Vagina (tissue), 2 donors: Measurements from ENCODE around the gene BEGAIN. TPM values are rescaled to one million over a fixed set of nuclear protein-coding genes. Genes with fewer than 3 reads are reported as not detected.

Source experiments
- DNase-seq, 2 donors: peaks; one replicate each; pipeline ENCODE4 v3.0.0-alpha.2; 2017; ENCODE audit errors: extremely low spot score in 2 of 2
- H3K27ac ChIP-seq: fragments of 200-600 bp; sonication (generic); one replicate; pipeline ENCODE4 v1.5.1; 2019
- H3K27me3 ChIP-seq: fragments of 200-600 bp; sonication (generic); one replicate; pipeline ENCODE4 v1.5.1; 2019
- H3K36me3 ChIP-seq, 2 donors: fragments of 200-600 bp; sonication (generic); one replicate each; pipeline ENCODE4 v1.5.1; 2017 to 2019
- H3K4me1 ChIP-seq: fragments of 200-600 bp; sonication (generic); one replicate; pipeline ENCODE4 v1.5.1; 2019
- H3K4me3 ChIP-seq, 2 donors: fragments of 200-600 bp; sonication (generic); 1 replicate in 1 of 2; 2 replicates in 1 of 2; pipeline ENCODE4 v1.5.1; 2016 to 2019
- H3K9me3 ChIP-seq: fragments of 200-600 bp; sonication (generic); one replicate; pipeline ENCODE4 v1.5.1; 2019
- CTCF ChIP-seq, 3 experiments: fragments of 450-650 bp in 2 of 3; fragments of 200-600 bp in 1 of 3; sonication (generic) in 1 of 3; IDR thresholded peaks; one replicate each; pipeline ENCODE4 v1.5.1; 2017 to 2019; ENCODE audit warnings: antibody characterized with exemption in 3 of 3, mild to moderate bottlenecking in 2 of 3, moderate library complexity in 2 of 3
- POLR2A ChIP-seq, 2 donors: fragments of 450-650 bp; IDR thresholded peaks; one replicate each; pipeline ENCODE4 v1.6.1; 2017; ENCODE audit warnings: antibody characterized with exemption in 2 of 2, mild to moderate bottlenecking in 2 of 2, moderate library complexity in 2 of 2
- POLR2AphosphoS5 ChIP-seq, 2 donors: sonication (generic); formaldehyde crosslinking; IDR thresholded peaks; one replicate each; pipeline ENCODE4 v1.9.0; 2017; ENCODE audit warnings: antibody characterized with exemption in 2 of 2, mild to moderate bottlenecking in 2 of 2, low read depth in 1 of 2; ENCODE audit not compliant: insufficient read depth in 1 of 2
- intact Hi-C: fragments of 100-400 bp; cut with DNase I; formaldehyde crosslinking; loops from one replicate; pipeline ENCODE4 v1.15.1; 2023
- total RNA-seq: library from RNA; depleted of rRNA; stranded (reverse); fragments of >200 nt; gene quantifications from one replicate; pipeline ENCODE4 v1.2.3, GENCODE V29; 2016

BEGAIN gene
- total RNA-seq, 1 donor from 2014 or later = 3.4 TPM

DNA sequence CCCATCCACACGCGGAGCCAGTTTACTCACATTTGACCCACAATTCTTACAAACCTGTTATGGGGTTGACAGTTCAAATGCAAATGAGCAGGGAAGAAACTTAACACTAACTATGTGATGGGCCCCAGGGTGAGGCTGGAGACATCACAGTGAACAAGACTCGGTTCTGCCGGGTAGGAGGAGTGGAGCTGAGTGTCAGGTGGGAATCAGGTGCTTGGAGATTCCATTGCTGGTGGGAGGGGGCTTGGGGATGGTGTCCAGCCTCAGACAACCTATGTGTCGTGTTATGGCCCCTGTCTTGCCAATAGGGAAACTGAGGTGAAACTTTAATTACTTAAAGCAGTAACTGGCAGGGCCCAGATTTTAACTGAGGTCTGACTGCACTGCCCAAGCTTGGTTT lies 41.9 kb downstream of the BEGAIN start:
- no peak for DNase-seq
- peaks cover 4% of the 10 kb centered on the region for H3K4me1 ChIP-seq
- no peak overlapping the region for H3K4me3 ChIP-seq
- no peaks in the 10 kb centered on the region for H3K27me3 ChIP-seq
- no peak overlapping the region for H3K27ac ChIP-seq
- no peaks in the 10 kb centered on the region for H3K36me3 ChIP-seq
- TF ChIP-seq POLR2A (IDR thresholded peaks at IDR 0.05) (no peak), POLR2AphosphoS5 (IDR thresholded peaks at IDR 0.05; ENCODE audit: insufficient read depth in 1 of 2, low read depth in 1 of 2) (no peak), CTCF (IDR thresholded peaks at IDR 0.05) (no peak)
- H3K9me3 ChIP-seq = no peaks in the 10 kb centered on the region
- intact Hi-C loops = no loop called here

- intact Hi-C loops = no loop called here
- no peak overlapping the region for H3K27ac ChIP-seq
- H3K9me3 ChIP-seq = no peaks in the 10 kb centered on the region
- no peaks in the 10 kb centered on the region for H3K36me3 ChIP-seq
- no peak for TF ChIP-seq CTCF (IDR thresholded peaks at IDR 0.05)
- no peak for TF ChIP-seq POLR2A (IDR thresholded peaks at IDR 0.05)
- no peak for TF ChIP-seq POLR2AphosphoS5 (IDR thresholded peaks at IDR 0.05; ENCODE audit: insufficient read depth in 1 of 2, low read depth in 1 of 2)
- H3K27me3 ChIP-seq = no peaks in the 10 kb centered on the region
- H3K4me3 ChIP-seq = no peak overlapping the region
- DNase-seq = no peak
- H3K4me1 ChIP-seq = peaks cover 4% of the 10 kb centered on the region
Observed at GRCh38 chr14:100544506-100545141, 42.6 kb downstream of the BEGAIN start.

GRCh38 chr14:100543471-100544455 lies 43.5 kb downstream of the BEGAIN start:
- intact Hi-C loops = no loop called here
- H3K36me3 ChIP-seq = no peaks in the 10 kb centered on the region
- TF ChIP-seq POLR2A (IDR thresholded peaks at IDR 0.05) = no peak
- TF ChIP-seq POLR2AphosphoS5 (IDR thresholded peaks at IDR 0.05; ENCODE audit: insufficient read depth in 1 of 2, low read depth in 1 of 2) = no peak
- no peak for TF ChIP-seq CTCF (IDR thresholded peaks at IDR 0.05)
- H3K27ac ChIP-seq = no peak overlapping the region
- no peaks in the 10 kb centered on the region for H3K27me3 ChIP-seq
- DNase-seq = no peak
- H3K9me3 ChIP-seq = no peaks in the 10 kb centered on the region
- H3K4me3 ChIP-seq = no peak overlapping the region
- H3K4me1 ChIP-seq = peaks cover 4% of the 10 kb centered on the region

DNA sequence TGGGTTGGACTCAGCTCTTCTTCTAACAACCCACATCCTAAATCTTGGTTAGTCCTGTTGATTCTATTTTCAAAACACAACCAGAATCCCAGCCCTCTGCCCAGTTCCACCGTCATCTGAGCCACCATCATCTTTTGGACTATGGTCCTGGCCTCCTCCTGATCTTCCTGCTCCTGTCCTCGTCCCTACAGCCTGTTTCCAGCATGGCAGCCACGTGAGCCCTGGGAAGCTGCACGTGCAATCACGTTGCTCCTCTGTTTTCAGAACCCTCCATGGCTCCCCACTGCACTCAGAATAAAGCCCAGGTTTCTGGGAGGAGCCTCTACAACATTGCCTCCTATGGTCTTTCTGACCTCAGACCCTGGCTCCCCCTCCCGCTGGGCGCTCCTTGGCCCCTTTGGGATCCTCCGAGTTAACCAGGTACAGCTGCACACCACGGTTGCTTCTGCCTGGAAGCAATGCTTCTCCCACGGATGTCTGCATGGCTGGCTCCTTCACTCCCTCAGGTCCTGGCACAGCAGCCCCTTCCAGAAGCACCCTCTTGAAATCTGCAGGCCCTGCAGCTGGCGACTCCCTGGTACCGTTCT lies 44.5 kb downstream of the BEGAIN start:
- H3K4me3 ChIP-seq = no peak overlapping the region
- H3K9me3 ChIP-seq = no peaks in the 10 kb centered on the region
- H3K27ac ChIP-seq = no peak overlapping the region
- intact Hi-C loops = no loop called here
- H3K36me3 ChIP-seq = no peaks in the 10 kb centered on the region
- no peak for DNase-seq
- no peaks in the 10 kb centered on the region for H3K27me3 ChIP-seq
- TF ChIP-seq POLR2AphosphoS5 (IDR thresholded peaks at IDR 0.05; ENCODE audit: insufficient read depth in 1 of 2, low read depth in 1 of 2) (no peak), CTCF (IDR thresholded peaks at IDR 0.05) (no peak), POLR2A (IDR thresholded peaks at IDR 0.05) (no peak)
- peaks cover 4% of the 10 kb centered on the region for H3K4me1 ChIP-seq
